GM18870 (cell line): Measurements from ENCODE around the gene KRTAP4-4.
"Not testable (repeated sequence)": the region's sequence is repeated elsewhere in the genome, so short reads cannot be mapped to it uniquely, and the experiment has no call there.

Experiments
- ATAC-seq: cut with Tn5 transposase; IDR thresholded peaks from one replicate; pipeline ENCODE4 v1.9.1; 2021; ENCODE audit warnings: moderate library complexity; ENCODE audit not compliant: unreplicated experiment

KRTAP4-4 gene

DNA sequence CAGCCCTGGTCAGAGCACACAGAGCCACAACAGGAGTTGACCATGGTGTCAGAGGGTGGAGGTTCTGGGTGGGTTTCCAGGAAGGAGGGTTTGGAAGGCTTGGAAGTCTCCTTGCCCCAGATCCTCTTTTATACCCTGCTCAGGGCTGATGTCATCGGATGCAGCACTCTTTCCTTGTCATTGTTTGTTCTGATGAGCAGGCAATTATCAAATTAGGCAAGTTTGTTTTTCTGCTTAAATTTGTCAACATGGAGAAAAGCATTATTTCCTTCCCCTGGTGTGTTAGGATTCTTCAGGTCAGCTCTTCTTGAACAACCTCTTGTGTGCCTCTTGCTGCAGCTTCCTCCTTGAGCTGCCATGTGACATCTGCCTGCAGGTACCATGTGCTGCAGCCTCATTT, at the start of gene KRTAP4-4:
TSS of gene KRTAP4-4 (minus strand) at position 101 of the 400 bp plus-strand sequence. CDS start at position 44, 57 bp downstream.
- ATAC-seq = no peak

DNA sequence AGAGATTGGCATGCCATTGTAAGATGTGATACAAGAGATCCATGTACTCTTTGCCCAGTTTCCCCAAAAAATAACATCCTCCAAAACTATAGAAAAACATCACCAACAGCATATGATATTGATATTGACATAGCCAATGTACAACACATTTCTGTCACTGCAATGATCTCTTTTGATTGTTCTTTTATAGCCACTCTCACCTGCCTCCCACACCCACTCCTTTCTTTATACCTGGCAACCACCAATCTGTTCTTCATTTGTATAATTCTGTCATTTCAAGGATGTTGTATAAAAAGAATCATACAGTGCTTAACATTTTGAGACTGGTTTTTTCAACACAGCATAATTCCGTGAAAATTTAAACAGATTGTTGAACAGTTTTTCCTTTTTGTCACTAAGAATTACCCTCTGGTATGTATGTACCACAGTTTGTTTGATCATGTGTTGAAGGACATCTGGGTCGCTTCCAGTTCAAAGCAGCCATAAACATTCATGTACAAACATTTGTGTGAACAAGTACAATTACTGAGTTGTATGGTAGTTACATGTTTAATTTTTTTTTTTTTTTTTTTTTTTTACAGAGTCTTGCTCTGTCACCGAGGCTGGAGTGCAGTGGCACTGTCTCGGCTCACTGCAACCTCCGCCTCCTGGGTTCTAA, 39.0 kb upstream of the KRTAP4-4 start:
- ATAC-seq = no peak

DNA sequence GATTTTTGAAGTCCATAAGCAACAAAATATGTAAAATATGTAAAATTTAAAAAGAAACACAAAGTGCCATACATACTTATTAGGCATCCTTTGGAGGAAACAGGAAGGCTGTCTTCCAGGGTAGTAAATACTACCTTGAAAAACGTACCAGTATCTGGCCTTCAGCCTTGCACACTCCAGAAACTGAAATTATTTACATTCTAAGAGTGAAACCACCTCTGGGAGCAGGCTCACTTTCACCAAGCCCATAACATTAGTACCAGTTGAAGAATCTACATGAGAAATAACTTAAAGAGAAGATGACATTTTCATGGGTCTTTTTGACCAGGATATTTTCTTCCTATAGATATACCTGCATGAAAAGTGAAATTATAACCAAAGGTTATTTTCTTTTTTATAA, 35.5 kb upstream of the KRTAP4-4 start:
- ATAC-seq = no peak

- no peak for ATAC-seq
Observed at GRCh38 chr17:41190328-41190727, 29.8 kb upstream of the KRTAP4-4 start.

- not testable (repeated sequence) for ATAC-seq
Observed at GRCh38 chr17:41189837-41190318, 29.3 kb upstream of the KRTAP4-4 start, which contains the start of gene KRTAP9-1. KRTAP9-1 (plus strand) TSS chr17:41189887; CDS start chr17:41189887, 0 bp downstream.

DNA sequence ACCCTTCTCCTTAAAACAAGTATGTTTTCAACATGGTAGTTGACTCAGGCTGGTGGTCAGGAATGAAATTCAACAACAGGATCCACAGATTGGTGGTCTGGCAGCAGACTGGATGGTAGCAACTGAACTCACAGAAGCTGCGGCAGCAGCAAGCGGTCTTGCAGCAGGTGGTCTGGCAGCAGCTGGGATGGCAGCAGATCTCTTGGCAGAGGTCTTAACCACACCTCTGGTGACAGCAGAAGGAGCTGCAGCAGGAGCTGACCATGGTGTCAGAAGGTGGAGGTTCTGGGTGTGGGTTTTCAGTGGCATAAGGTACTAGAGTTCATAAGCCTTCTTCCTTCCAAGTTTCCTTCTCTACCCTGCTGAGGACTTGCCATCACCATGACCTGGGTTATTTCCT, 26.3 kb upstream of the KRTAP4-4 start:
- no peak for ATAC-seq

DNA sequence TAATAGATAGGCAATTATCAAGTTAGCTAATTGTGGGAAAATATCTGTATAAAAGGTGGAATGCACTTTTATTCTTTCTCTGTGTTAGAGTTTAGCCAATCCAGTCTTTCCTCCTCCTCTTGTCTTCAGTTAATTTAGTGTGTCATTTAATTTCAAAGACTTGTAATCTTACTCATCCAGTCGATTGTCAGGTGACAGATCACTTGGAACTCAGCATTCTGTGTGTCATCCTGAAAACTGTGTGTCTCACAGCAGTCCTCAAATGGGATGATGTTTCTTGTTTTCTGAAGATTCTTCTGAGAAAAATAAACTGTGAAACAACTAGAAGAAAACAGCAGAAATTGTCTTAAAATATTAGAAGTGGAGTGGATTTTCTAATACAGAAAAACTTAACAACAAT, 24.5 kb upstream of the KRTAP4-4 start:
- ATAC-seq = no peak

- ATAC-seq = no peak
Observed at GRCh38 chr17:41184480-41184961, 24.0 kb upstream of the KRTAP4-4 start, which contains the start of gene KRTAP4-1. KRTAP4-1 (minus strand) TSS chr17:41184911; CDS start chr17:41184854, 57 bp downstream.

DNA sequence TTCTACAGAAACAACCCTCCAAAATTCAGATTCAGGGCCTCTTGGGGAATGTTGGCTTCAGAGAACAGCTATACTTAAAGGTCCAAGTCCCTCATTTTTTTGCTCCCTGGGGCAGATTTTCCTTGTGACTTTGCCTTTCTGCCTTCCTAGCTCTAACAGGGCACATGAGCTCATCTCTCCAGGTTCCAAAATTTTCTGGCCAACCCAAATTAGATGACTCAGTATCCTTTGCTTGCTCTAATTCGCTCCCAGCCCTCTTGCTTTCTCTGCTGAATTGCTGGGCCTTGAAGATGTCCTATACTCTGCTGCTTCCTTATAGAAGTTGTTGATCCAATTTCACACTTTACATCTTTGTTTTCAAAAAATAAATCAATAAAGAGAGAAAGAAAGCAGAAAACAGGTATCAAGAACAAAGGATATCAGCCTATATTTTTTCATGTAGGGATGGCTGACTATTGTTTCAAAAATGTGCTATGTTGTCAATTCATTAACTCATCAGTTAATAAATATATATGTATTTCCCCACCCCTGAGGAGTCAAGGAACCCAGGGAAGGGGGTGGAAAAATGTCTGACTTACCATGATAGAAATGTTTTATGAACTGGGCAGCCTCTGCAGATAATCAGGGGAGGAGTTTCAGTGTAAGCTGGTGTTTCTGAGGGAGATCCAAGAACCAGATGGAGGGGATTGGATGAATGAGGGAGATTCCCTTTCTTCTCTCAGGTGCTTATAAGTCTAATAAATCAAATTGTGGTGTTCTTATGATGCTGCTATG, 18.5 kb upstream of the KRTAP4-4 start:
- ATAC-seq = no peak

- no peak for ATAC-seq
Observed at GRCh38 chr17:41178341-41178740, 17.8 kb upstream of the KRTAP4-4 start.

GRCh38 chr17:41177727-41178271, 17.3 kb upstream of the KRTAP4-4 start, which contains the start of gene KRTAP4-2:
KRTAP4-2 (minus strand) TSS chr17:41178221; CDS start chr17:41178164, 57 bp downstream.
- ATAC-seq = no peak

- ATAC-seq = no peak
Observed at GRCh38 chr17:41176744-41177387, 16.3 kb upstream of the KRTAP4-4 start.

DNA sequence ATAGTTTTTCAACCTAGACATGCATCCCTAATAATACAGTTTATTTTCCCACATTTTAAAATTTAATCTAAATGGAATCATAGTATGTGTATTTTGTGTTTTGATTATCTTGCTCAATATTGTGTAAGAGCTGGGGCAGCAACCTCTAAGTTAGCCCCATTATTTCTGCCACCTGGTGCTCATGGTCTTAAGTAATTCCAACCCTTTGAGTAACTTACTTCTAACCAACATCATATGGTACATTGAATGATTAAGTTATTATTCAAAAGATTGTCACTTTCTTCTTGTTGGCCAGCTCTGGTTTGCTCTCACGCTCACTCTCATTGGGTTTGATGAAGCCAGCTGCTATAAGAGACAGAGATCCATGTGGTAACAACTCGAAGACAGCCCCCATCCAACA, 11.3 kb upstream of the KRTAP4-4 start:
- no peak for ATAC-seq

DNA sequence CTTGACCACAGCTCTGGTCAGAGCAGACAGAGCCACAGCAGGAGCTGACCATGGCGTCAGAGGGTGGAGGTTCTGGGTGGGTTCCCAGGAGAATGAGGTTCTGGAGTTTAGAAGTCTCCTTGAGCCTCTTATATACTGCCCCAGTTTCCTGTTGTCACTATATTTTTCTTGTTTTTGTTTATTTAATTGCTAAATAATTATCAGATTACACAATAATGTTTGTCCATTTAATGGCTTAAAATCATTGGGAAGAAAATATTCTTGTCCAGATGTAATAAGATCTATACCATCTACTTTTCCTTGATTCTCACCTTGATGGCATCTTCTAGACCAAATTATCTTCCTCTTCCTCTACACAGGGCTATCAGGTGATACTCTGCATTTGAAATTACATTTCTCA, 7.6 kb upstream of the KRTAP4-4 start, which contains the start of gene KRTAP4-3:
TSS of gene KRTAP4-3 (minus strand) at position 101 of the 400 bp plus-strand sequence. CDS start at position 52, 49 bp downstream.
- no peak for ATAC-seq

GRCh38 chr17:41167561-41167960, 7.0 kb upstream of the KRTAP4-4 start:
- ATAC-seq = no peak

- ATAC-seq = no peak
Observed at GRCh38 chr17:41163828-41164227, 3.3 kb upstream of the KRTAP4-4 start.

DNA sequence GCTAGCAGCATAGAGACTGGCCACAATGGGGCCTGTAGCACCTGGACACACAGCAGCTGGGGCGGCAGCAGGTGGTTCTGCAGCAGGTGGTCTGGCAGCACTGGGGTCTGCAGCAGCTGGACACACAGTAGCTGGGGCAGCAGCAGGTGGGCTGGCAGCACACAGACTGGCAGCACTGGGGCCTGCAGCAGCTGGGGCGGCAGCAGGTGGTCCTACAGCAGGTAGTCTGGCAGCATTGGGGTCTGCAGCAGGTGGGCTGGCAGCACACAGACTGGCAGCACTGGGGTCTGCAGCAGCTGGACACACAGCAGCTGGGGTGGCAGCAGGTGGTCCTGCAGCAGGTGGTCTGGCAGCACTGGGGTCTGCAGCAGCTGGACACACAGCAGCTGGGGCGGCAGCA, 358 bp downstream of the KRTAP4-4 start:
- not testable (repeated sequence) for ATAC-seq

DNA sequence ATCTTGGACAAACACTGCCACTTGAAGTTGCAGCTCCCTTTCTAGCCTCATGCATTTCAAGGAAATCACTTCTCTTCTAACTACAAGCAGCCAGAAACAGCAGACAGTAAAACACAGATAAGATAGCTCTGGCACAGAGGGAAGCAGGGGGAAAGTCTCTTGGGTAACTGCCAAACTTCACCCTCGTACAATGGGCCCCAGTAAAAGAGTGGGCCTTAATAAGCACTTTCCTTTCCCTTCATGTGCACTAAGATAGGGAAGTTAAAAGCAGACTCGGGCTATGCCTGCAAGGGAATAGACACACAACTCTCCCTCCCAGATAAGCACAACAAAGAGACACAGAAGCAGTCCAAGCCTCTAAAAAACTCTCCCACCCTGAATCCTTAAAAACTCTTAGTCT, 6.7 kb downstream of the KRTAP4-4 start:
- ATAC-seq = no peak

DNA sequence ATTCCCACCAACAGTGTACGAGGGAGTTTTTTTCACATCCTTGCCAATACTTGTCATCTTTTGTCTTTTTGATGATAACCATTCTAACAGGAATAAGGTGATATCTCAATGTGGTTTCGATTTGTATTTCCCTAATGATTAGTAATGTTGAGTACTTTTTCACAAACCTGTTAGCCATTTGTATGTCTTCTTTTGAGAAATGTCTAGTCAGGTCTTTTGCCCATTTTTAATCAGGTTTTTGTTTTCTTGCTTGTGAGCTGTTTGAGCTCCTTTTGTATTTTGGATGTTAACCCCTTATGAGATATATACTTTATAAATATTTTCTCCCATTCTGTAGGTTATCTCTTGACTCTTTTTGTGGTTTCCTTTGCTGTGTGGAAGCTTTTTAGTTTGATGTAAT, 9.0 kb downstream of the KRTAP4-4 start:
- ATAC-seq = no peak

GRCh38 chr17:41150026-41150425, 10.5 kb downstream of the KRTAP4-4 start:
- no peak for ATAC-seq

DNA sequence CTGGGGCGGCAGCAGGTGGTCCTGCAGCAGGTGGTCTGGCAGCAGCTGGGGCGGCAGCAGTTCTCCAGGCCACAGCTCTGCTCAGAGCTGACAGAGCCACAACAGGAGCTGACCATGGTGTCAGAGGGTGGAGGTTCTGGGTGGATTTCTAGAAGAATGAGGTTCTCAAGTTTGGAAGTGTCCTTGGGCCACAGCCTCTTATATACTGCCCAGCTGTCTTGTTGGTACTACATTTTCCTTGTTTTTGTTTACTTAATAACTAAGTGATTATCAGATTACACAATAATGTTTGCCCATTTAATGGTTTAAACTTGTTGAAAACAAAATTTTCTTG, 10.9 kb downstream of the KRTAP4-4 start, which contains the start of gene KRTAP4-5:
TSS of gene KRTAP4-5 (minus strand) at position 174 of the 334 bp plus-strand sequence. CDS start at position 116, 58 bp downstream.
- ATAC-seq = no peak
